HEK293 (cell line): ENCODE results near the gene GPR180.

Source experiments
- CTCF ChIA-PET: fragments of 350-600 bp; formaldehyde crosslinking; extraction: SDS; loops from one replicate; lab custom pipeline; 2021; ENCODE audit warnings: antibody characterized with exemption; lab: Yijun Ruan, JAX
- POLR2A ChIA-PET: fragments of 300-600 bp; formaldehyde crosslinking; extraction: SDS; loops from one replicate; lab custom pipeline; 2020; ENCODE audit warnings: antibody characterized with exemption, inconsistent platforms; lab: Yijun Ruan, JAX
- H3K27ac ChIP-seq: fragments of 200-500 bp; sonication (Bioruptor generic); 2 replicates; pipeline ENCODE4 v1.5.1; 2014; ENCODE audit warnings: low read depth, low read length, control low read depth, inconsistent platforms; ENCODE audit errors: extremely low read depth
- H3K36me3 ChIP-seq, 2 experiments: fragments of 200-500 bp in 1 of 2; sonication (Bioruptor generic) in 1 of 2; 1 replicate in 1 of 2; 2 replicates in 1 of 2; pipeline ENCODE4 v1.5.1; 2014 to 2017; ENCODE audit warnings: inconsistent platforms in 2 of 2, low read length in 2 of 2; ENCODE audit not compliant: control insufficient read depth in 2 of 2, insufficient read depth in 1 of 2
- H3K4me1 ChIP-seq: fragments of 200-500 bp; sonication (Bioruptor generic); 2 replicates; pipeline ENCODE4 v1.5.1; 2014; ENCODE audit warnings: mild to moderate bottlenecking, low read length, inconsistent platforms; ENCODE audit not compliant: control insufficient read depth, insufficient read depth
- H3K4me3 ChIP-seq: 2 replicates; pipeline ENCODE4 v1.5.1; 2011; ENCODE audit warnings: low read depth, mild to moderate bottlenecking, control low read depth, low read length, moderate library complexity
- H3K9me3 ChIP-seq: fragments of 200-500 bp; sonication (Bioruptor generic); 2 replicates; pipeline ENCODE4 v1.5.1; 2014; ENCODE audit warnings: low read depth, low read length, inconsistent platforms; ENCODE audit not compliant: control insufficient read depth, insufficient read depth
- HOXA7 ChIP-seq: sonication (generic); formaldehyde crosslinking; IDR thresholded peaks from 2 replicates; pipeline ENCODE4 v1.8.1; 2022; ENCODE audit warnings: missing genetic modification reagents, borderline replicate concordance
- KLF17 ChIP-seq: fragments of 450-650 bp; formaldehyde crosslinking; IDR thresholded peaks from 2 replicates; pipeline ENCODE4 v1.5.1; 2016; ENCODE audit warnings: missing biosample characterization, missing genetic modification characterization
- KLF7 ChIP-seq: fragments of 450-650 bp; formaldehyde crosslinking; IDR thresholded peaks from 2 replicates; pipeline ENCODE4 v1.5.1; 2016; ENCODE audit warnings: missing biosample characterization, missing genetic modification characterization, borderline replicate concordance
- KLF9 ChIP-seq: fragments of 450-650 bp; formaldehyde crosslinking; IDR thresholded peaks from 2 replicates; pipeline ENCODE4 v1.5.1; 2016; ENCODE audit warnings: missing biosample characterization, missing genetic modification characterization, low read depth
- OVOL3 ChIP-seq: fragments of 450-650 bp; formaldehyde crosslinking; IDR thresholded peaks from 2 replicates; pipeline ENCODE4 v1.5.1; 2016; ENCODE audit warnings: missing biosample characterization, missing genetic modification characterization
- SALL2 ChIP-seq: fragments of 450-650 bp; formaldehyde crosslinking; IDR thresholded peaks from 2 replicates; pipeline ENCODE4 v1.5.0; 2017; ENCODE audit warnings: missing biosample characterization, mild to moderate bottlenecking, missing genetic modification characterization, borderline replicate concordance
- SCRT2 ChIP-seq: fragments of 450-650 bp; formaldehyde crosslinking; IDR thresholded peaks from 2 replicates; pipeline ENCODE4 v1.5.1; 2016; ENCODE audit warnings: missing biosample characterization, missing genetic modification characterization
- YY2 ChIP-seq: fragments of 450-650 bp; formaldehyde crosslinking; IDR thresholded peaks from 2 replicates; pipeline ENCODE4 v1.5.1; 2016; ENCODE audit warnings: missing biosample characterization, missing genetic modification characterization
- ZBTB8A ChIP-seq: fragments of 450-650 bp; formaldehyde crosslinking; IDR thresholded peaks from 2 replicates; pipeline ENCODE4 v1.5.1; 2016; ENCODE audit warnings: missing biosample characterization, missing genetic modification characterization
- ZFHX2 ChIP-seq: fragments of 450-650 bp; formaldehyde crosslinking; conservative IDR thresholded peaks from 2 replicates; pipeline ENCODE4 v1.5.1; 2016; ENCODE audit warnings: missing biosample characterization, missing genetic modification characterization
- ZFP69B ChIP-seq: fragments of 450-650 bp; formaldehyde crosslinking; IDR thresholded peaks from 2 replicates; pipeline ENCODE4 v1.5.1; 2016; ENCODE audit warnings: missing biosample characterization, missing genetic modification characterization
- ZNF148 ChIP-seq: fragments of 450-650 bp; formaldehyde crosslinking; IDR thresholded peaks from 2 replicates; pipeline ENCODE4 v1.5.0; 2017; ENCODE audit warnings: missing biosample characterization, missing genetic modification characterization, borderline replicate concordance
- ZNF169 ChIP-seq: fragments of 450-650 bp; formaldehyde crosslinking; IDR thresholded peaks from 2 replicates; pipeline ENCODE4 v1.5.1; 2016; ENCODE audit warnings: missing biosample characterization, missing genetic modification characterization
- ZNF175 ChIP-seq: fragments of 450-650 bp; formaldehyde crosslinking; IDR thresholded peaks from 2 replicates; pipeline ENCODE4 v1.5.1; 2016; ENCODE audit warnings: missing biosample characterization, missing genetic modification characterization
- ZNF223 ChIP-seq: fragments of 450-650 bp; formaldehyde crosslinking; IDR thresholded peaks from 2 replicates; pipeline ENCODE4 v1.5.1; 2016; ENCODE audit warnings: missing biosample characterization, missing genetic modification characterization
- ZNF391 ChIP-seq: fragments of 450-650 bp; formaldehyde crosslinking; IDR thresholded peaks from 2 replicates; pipeline ENCODE4 v1.5.1; 2016; ENCODE audit warnings: low read depth, missing biosample characterization, missing genetic modification characterization, borderline replicate concordance
- ZNF433 ChIP-seq: fragments of 450-650 bp; formaldehyde crosslinking; IDR thresholded peaks from 2 replicates; pipeline ENCODE4 v1.5.1; 2016; ENCODE audit warnings: missing biosample characterization, missing genetic modification characterization, low read depth
- ZNF473 ChIP-seq: fragments of 450-650 bp; formaldehyde crosslinking; IDR thresholded peaks from 2 replicates; pipeline ENCODE4 v1.5.1; 2017; ENCODE audit warnings: missing biosample characterization, missing genetic modification characterization
- ZNF521 ChIP-seq: fragments of 450-650 bp; formaldehyde crosslinking; IDR thresholded peaks from 2 replicates; pipeline ENCODE4 v1.5.1; 2017; ENCODE audit warnings: missing biosample characterization, mild to moderate bottlenecking, missing genetic modification characterization
- ZNF560 ChIP-seq: fragments of 450-650 bp; formaldehyde crosslinking; IDR thresholded peaks from 2 replicates; pipeline ENCODE4 v1.5.1; 2017; ENCODE audit warnings: missing biosample characterization, missing genetic modification characterization, borderline replicate concordance
- ZNF600 ChIP-seq: fragments of 450-650 bp; formaldehyde crosslinking; IDR thresholded peaks from 2 replicates; pipeline ENCODE4 v1.5.1; 2016; ENCODE audit warnings: missing biosample characterization, missing genetic modification characterization
- ZNF701 ChIP-seq: fragments of 450-650 bp; formaldehyde crosslinking; IDR thresholded peaks from 2 replicates; pipeline ENCODE4 v1.5.1; 2016; ENCODE audit warnings: missing biosample characterization, missing genetic modification characterization
- ZNF777 ChIP-seq: fragments of 450-650 bp; formaldehyde crosslinking; IDR thresholded peaks from 2 replicates; pipeline ENCODE4 v1.5.1; 2017; ENCODE audit warnings: missing biosample characterization, missing genetic modification characterization, borderline replicate concordance
- TF ChIP-seq, protein P1 (sequence below): fragments of 450-650 bp; formaldehyde crosslinking; IDR thresholded peaks from 2 replicates; pipeline ENCODE4 v1.5.1; 2017; ENCODE audit warnings: missing biosample characterization, missing genetic modification characterization
- TF ChIP-seq, protein P2 (sequence below): fragments of 450-650 bp; formaldehyde crosslinking; IDR thresholded peaks from 2 replicates; pipeline ENCODE4 v1.5.1; 2016; ENCODE audit warnings: missing biosample characterization, missing genetic modification characterization, low read depth

The GPR180 gene

DNA sequence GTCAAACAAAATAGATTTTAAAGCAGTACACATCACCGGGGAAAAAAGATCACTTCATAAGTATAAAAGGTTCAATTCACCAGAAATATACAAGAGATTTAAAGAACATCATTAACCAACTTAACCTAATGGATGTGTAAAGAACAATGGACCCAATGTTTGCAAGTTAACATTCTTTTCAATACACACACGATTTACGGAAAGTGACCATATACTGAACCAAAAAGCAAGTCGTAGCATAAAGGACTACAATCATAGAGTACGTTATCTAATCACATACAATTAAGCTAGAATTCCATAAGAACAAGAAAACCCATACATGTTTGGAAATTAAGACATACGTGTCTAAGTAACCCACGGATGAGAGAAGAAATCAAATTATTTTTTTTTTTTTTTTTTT lies 15.3 kb upstream of the GPR180 start (continued):
- TF ChIP-seq ZNF600 (tag by site-specific recombination), result no peak
- no peak for TF ChIP-seq OVOL3
- TF ChIP-seq KLF17 (tag by site-specific recombination), result no peak
- TF ChIP-seq ZNF777 (tag by site-specific recombination), result no peak
- TF ChIP-seq ZNF701 (tag by site-specific recombination), result no peak
- TF ChIP-seq SCRT2 (tag by site-specific recombination), result no peak

DNA sequence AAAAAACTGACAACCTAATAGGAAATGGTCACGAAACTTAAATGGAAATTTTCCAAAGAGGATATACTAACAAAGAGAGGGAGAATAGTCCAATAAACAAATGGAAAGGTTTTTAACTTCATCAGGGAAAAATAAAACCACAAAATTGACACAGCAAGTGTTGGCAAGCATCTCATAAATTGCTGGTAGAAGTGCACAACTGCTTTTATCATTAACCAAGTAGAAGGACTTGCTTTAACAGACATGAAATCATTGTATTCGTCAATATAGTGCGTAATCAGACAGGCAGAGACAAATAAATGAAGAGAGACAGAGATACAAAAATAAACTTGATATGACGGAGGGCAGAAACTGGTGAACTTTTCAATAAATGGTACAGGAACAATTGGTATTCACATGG lies 13.1 kb upstream of the GPR180 start:
- no peak overlapping the region for H3K4me3 ChIP-seq
- H3K36me3 ChIP-seq, result peaks cover 0 to 67% of the 10 kb centered on the region in 2 experiments; a peak in 2 of 3 replicates
- no peaks in the 10 kb centered on the region for H3K4me1 ChIP-seq
- CTCF ChIA-PET, result no interaction called here
- H3K9me3 ChIP-seq, result no peaks in the 10 kb centered on the region
- no peak overlapping the region for H3K27ac ChIP-seq
- POLR2A ChIA-PET, result interaction anchor here (0.6 kb wide), 1 partner anchor 16 kb away, joined by 3 read pairs; no protein-coding TSS in a partner anchor
- TF ChIP-seq ZFHX2 (tag by site-specific recombination) (no peak), ZNF175 (no peak), KLF7 (tag by site-specific recombination) (no peak), ZNF473 (tag by site-specific recombination) (no peak), ZNF223 (tag by site-specific recombination) (no peak), ZNF391 (tag by site-specific recombination) (no peak), ZNF433 (no peak)
- TF ChIP-seq, protein P1, sequence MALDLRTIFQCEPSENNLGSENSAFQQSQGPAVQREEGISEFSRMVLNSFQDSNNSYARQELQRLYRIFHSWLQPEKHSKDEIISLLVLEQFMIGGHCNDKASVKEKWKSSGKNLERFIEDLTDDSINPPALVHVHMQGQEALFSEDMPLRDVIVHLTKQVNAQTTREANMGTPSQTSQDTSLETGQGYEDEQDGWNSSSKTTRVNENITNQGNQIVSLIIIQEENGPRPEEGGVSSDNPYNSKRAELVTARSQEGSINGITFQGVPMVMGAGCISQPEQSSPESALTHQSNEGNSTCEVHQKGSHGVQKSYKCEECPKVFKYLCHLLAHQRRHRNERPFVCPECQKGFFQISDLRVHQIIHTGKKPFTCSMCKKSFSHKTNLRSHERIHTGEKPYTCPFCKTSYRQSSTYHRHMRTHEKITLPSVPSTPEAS (tag by site-specific recombination), result no peak
- TF ChIP-seq, protein P2, sequence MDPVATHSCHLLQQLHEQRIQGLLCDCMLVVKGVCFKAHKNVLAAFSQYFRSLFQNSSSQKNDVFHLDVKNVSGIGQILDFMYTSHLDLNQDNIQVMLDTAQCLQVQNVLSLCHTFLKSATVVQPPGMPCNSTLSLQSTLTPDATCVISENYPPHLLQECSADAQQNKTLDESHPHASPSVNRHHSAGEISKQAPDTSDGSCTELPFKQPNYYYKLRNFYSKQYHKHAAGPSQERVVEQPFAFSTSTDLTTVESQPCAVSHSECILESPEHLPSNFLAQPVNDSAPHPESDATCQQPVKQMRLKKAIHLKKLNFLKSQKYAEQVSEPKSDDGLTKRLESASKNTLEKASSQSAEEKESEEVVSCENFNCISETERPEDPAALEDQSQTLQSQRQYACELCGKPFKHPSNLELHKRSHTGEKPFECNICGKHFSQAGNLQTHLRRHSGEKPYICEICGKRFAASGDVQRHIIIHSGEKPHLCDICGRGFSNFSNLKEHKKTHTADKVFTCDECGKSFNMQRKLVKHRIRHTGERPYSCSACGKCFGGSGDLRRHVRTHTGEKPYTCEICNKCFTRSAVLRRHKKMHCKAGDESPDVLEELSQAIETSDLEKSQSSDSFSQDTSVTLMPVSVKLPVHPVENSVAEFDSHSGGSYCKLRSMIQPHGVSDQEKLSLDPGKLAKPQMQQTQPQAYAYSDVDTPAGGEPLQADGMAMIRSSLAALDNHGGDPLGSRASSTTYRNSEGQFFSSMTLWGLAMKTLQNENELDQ (tag by site-specific recombination), result no peak

- Histone ChIP-seq H3K9me3 (no peaks in the 10 kb centered on the region), H3K36me3 (peaks cover 0 to 49% of the 10 kb centered on the region in 2 experiments; a peak in 2 of 3 replicates), H3K27ac (no peak overlapping the region), H3K4me3 (no peak overlapping the region), H3K4me1 (no peaks in the 10 kb centered on the region)
- ChIA-PET CTCF (no interaction called here), POLR2A (no interaction called here)
- TF ChIP-seq ZBTB8A (no peak), SALL2 (no peak), ZNF148 (tag by site-specific recombination) (no peak), ZFP69B (no peak), YY2 (tag by site-specific recombination) (no peak), ZNF169 (tag by site-specific recombination) (no peak), ZNF560 (tag by site-specific recombination) (no peak), KLF9 (tag by site-specific recombination) (no peak), HOXA7 (CRISPR knock-in tag) (no peak), ZNF521 (tag by site-specific recombination) (no peak)
These were observed 10.9 kb upstream of the GPR180 start for GRCh38 chr13:94590744-94591143.
